Liver (tissue), 9 donors: Measurements from ENCODE around the gene PIKFYVE. TPM values are rescaled to one million over a fixed set of nuclear protein-coding genes. Genes with fewer than 3 reads are reported as not detected.

Experiments
- DNase-seq: peaks from one replicate; pipeline ENCODE4 v3.0.0-alpha.2; 2017; ENCODE audit warnings: low spot score
- H3K27ac ChIP-seq, 2 donors: one replicate each; pipeline ENCODE4 v1.7.0; 2013; ENCODE audit warnings: inconsistent platforms in 2 of 2, low read length in 2 of 2, control low read depth in 1 of 2, low read depth in 1 of 2, mild to moderate bottlenecking in 1 of 2
- H3K27me3 ChIP-seq, 4 donors: one replicate each; pipeline versions ENCODE4 v1.6.1 to v1.7.0; 2013; ENCODE audit warnings: low read length in 3 of 4, inconsistent platforms in 1 of 4, mild to moderate bottlenecking in 1 of 4, moderate library complexity in 1 of 4; ENCODE audit not compliant: control insufficient read depth in 4 of 4, insufficient read depth in 4 of 4
- H3K36me3 ChIP-seq, 4 donors: one replicate each; pipeline versions ENCODE4 v1.6.1 to v1.7.0; 2013; ENCODE audit warnings: low read length in 3 of 4, mild to moderate bottlenecking in 3 of 4, low read depth in 1 of 4, moderate library complexity in 1 of 4; ENCODE audit not compliant: control insufficient read depth in 4 of 4, insufficient read depth in 3 of 4
- H3K4me1 ChIP-seq, 4 donors: one replicate each; pipeline versions ENCODE4 v1.6.1 to v1.7.0; 2013; ENCODE audit warnings: low read length in 3 of 4, mild to moderate bottlenecking in 3 of 4, moderate library complexity in 1 of 4; ENCODE audit not compliant: control insufficient read depth in 4 of 4, insufficient read depth in 4 of 4
- H3K4me3 ChIP-seq, 3 donors: one replicate each; pipeline versions ENCODE4 v1.6.1 to v1.7.0; 2013; ENCODE audit warnings: low read length in 3 of 3, control low read depth in 1 of 3, low read depth in 1 of 3, mild to moderate bottlenecking in 1 of 3
- H3K9ac ChIP-seq, 2 donors: one replicate each; pipeline ENCODE4 v1.7.0; 2013; ENCODE audit warnings: low read length in 2 of 2, mild to moderate bottlenecking in 2 of 2, moderate library complexity in 2 of 2, control low read depth in 1 of 2, low read depth in 1 of 2
- H3K9me3 ChIP-seq, 4 donors: one replicate each; pipeline versions ENCODE4 v1.6.1 to v1.7.0; 2013; ENCODE audit warnings: low read length in 3 of 4; ENCODE audit not compliant: control insufficient read depth in 4 of 4
- EGR1 ChIP-seq, 2 donors: IDR thresholded peaks; 2 replicates each; pipeline ENCODE4 v1.6.1; 2016 to 2018; ENCODE audit warnings: antibody characterized with exemption in 2 of 2, low read depth in 2 of 2
- FOXA1 ChIP-seq: IDR thresholded peaks from 2 replicates; pipeline ENCODE4 v1.6.1; 2016; ENCODE audit warnings: antibody characterized with exemption
- FOXA2 ChIP-seq: IDR thresholded peaks from 2 replicates; pipeline ENCODE4 v1.6.1; 2016; ENCODE audit warnings: antibody characterized with exemption
- GABPA ChIP-seq, 2 donors: IDR thresholded peaks in 1 of 2; conservative IDR thresholded peaks in 1 of 2; 2 replicates each; pipeline ENCODE4 v1.6.1; 2016; ENCODE audit warnings: antibody characterized with exemption in 2 of 2, mild to moderate bottlenecking in 1 of 2, moderate library complexity in 1 of 2
- HNF4A ChIP-seq, 2 donors: conservative IDR thresholded peaks; 2 replicates each; pipeline ENCODE4 v1.6.1; 2016; ENCODE audit warnings: antibody characterized with exemption in 2 of 2, mild to moderate bottlenecking in 2 of 2
- HNF4G ChIP-seq: IDR thresholded peaks from 2 replicates; pipeline ENCODE4 v1.6.1; 2016; ENCODE audit warnings: antibody characterized with exemption
- JUND ChIP-seq, 2 donors: IDR thresholded peaks; 2 replicates each; pipeline ENCODE4 v1.6.1; 2016; ENCODE audit warnings: antibody characterized with exemption in 2 of 2
- NR2F2 ChIP-seq: IDR thresholded peaks from 2 replicates; pipeline ENCODE4 v1.6.1; 2016; ENCODE audit warnings: antibody characterized with exemption
- RAD21 ChIP-seq, 2 donors: IDR thresholded peaks; 2 replicates each; pipeline ENCODE4 v1.6.1; 2016; ENCODE audit warnings: antibody characterized with exemption in 2 of 2, mild to moderate bottlenecking in 2 of 2
- RXRA ChIP-seq, 2 donors: IDR thresholded peaks; 2 replicates each; pipeline ENCODE4 v1.6.1; 2017 to 2018; ENCODE audit warnings: antibody characterized with exemption in 2 of 2, mild to moderate bottlenecking in 1 of 2
- SP1 ChIP-seq: IDR thresholded peaks from 2 replicates; pipeline ENCODE4 v1.6.1; 2018; ENCODE audit warnings: antibody characterized with exemption, mild to moderate bottlenecking
- TAF1 ChIP-seq: conservative IDR thresholded peaks from 2 replicates; pipeline ENCODE4 v1.6.1; 2016; ENCODE audit warnings: antibody characterized with exemption, mild to moderate bottlenecking
- YY1 ChIP-seq: IDR thresholded peaks from 2 replicates; pipeline ENCODE4 v1.6.1; 2016; ENCODE audit warnings: antibody characterized with exemption, mild to moderate bottlenecking
- WGBS: extraction: QIAGEN DNeasy Blood & Tissue Kit; methylation state at CpG from one replicate; pipeline ENCODE4 v1.1.7; 2013; 5-methylcytosine and 5-hydroxymethylcytosine counted together
- polyA plus RNA-seq, 2 donors: library from polyadenylated mRNA; stranded (reverse) in 1 of 2; unstranded in 1 of 2; fragments of 200-250 nt in 1 of 2; fragments of >200 nt in 1 of 2; fragmentation: Nextera tagmentation in 1 of 2; extraction: Ambion mirVana in 1 of 2; gene quantifications; one replicate each; pipeline versions ENCODE4 v1.2.1 to v1.2.3, GENCODE V29; 2013 to 2015
- total RNA-seq, 2 donors: library from RNA; depleted of rRNA; stranded (reverse); fragments of >200 nt; gene quantifications; one replicate each; pipeline ENCODE4 v1.2.3, GENCODE V29; 2014
- TF ChIP-seq, protein P1 (sequence below): IDR thresholded peaks from 2 replicates; pipeline ENCODE4 v1.6.1; 2016; ENCODE audit warnings: antibody characterized with exemption
- TF ChIP-seq, protein P2 (sequence below): IDR thresholded peaks from 2 replicates; pipeline ENCODE4 v1.6.1; 2016; ENCODE audit warnings: antibody characterized with exemption
- TF ChIP-seq, protein P3 (sequence below): fragments of 150-350 bp; IDR thresholded peaks from 2 replicates; pipeline ENCODE4 v1.5.1; 2017; ENCODE audit warnings: improper control_type of control experiment, low read depth, low read length; ENCODE audit not compliant: missing input control
- TF ChIP-seq, protein P4 (sequence below): IDR thresholded peaks from 2 replicates; pipeline ENCODE4 v1.6.1; 2016; ENCODE audit warnings: antibody characterized with exemption
- TF ChIP-seq, protein P5 (sequence below): IDR thresholded peaks from 2 replicates; pipeline ENCODE4 v1.6.1; 2016; ENCODE audit warnings: antibody characterized with exemption, mild to moderate bottlenecking
- donor health status: healthy.
- donor health status: healthy.
- donor health status: healthy.
- donor health status: healthy.
- donor health status: healthy.

PIKFYVE gene
- total and polyA plus RNA-seq, 4 donors: 3.5 to 23.1 (median 9.1) TPM

DNA sequence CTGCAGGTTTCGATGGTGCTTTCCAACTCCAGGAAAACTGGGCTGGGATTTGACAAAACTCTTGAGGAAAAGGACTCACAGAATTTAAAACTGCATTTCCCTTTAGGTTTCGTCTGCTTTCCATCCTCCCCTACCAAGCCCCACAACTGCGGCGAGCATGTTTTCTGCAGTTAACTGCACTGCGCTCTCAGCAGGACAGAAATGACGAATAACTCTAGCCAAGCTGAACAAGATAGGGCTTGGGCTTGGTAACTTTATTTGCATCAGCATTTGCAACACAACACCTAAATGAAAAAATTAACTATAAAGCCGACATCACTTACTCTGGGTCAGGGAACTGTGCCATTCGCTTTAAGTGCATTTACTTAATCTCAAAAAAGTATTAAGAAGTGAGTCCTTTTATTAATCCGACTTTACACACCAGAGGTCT, 669 bp upstream of the PIKFYVE start:
- DNase-seq: no peak
- no peaks in the 10 kb centered on the region for H3K9me3 ChIP-seq
- peaks cover 9 to 23% (median 21%) of the 10 kb centered on the region in 4 donors for H3K4me1 ChIP-seq
- H3K27ac ChIP-seq: peak overlapping the region; percentile 84 to 95
- H3K36me3 ChIP-seq: no peaks in the 10 kb centered on the region
- H3K27me3 ChIP-seq: no peaks in the 10 kb centered on the region
- WGBS: 21% methylated on average over 9 of the region's 9 CpGs
- no peak for TF ChIP-seq HNF4A (conservative IDR thresholded peaks at IDR 0.05)
- TF ChIP-seq GABPA (IDR thresholded peaks at IDR 0.05 in 1 of 2, conservative IDR thresholded peaks at IDR 0.05 in 1 of 2): peak in 1 of 2 donors; percentile 25
- TF ChIP-seq, protein P1, sequence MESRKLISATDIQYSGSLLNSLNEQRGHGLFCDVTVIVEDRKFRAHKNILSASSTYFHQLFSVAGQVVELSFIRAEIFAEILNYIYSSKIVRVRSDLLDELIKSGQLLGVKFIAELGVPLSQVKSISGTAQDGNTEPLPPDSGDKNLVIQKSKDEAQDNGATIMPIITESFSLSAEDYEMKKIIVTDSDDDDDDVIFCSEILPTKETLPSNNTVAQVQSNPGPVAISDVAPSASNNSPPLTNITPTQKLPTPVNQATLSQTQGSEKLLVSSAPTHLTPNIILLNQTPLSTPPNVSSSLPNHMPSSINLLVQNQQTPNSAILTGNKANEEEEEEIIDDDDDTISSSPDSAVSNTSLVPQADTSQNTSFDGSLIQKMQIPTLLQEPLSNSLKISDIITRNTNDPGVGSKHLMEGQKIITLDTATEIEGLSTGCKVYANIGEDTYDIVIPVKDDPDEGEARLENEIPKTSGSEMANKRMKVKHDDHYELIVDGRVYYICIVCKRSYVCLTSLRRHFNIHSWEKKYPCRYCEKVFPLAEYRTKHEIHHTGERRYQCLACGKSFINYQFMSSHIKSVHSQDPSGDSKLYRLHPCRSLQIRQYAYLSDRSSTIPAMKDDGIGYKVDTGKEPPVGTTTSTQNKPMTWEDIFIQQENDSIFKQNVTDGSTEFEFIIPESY: no peak
- H3K9ac ChIP-seq: peak overlapping the region; percentile 13 to 81
- H3K4me3 ChIP-seq: peak overlapping the region; percentile 50 to 88 (median 86)

DNA sequence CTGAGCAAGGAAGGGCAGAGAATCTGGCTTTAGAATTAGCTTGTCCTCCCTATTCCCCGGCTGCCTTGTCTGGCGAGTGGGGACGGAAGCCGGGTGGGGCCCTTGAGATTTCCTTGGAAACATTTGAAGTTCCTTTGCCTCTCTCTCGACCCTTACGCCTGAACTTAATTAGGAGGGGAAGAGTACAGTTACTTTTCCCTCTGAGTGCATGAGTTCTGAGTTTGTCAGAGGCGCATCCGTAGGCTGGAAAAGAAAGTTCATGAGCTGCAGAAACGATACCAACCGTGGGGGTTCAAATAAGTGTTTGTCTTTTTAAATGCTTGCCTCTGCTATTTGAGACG, 468 bp downstream of the PIKFYVE start:
- Histone ChIP-seq H3K36me3 (peaks cover 0 to 2% (median 0%) of the 10 kb centered on the region in 4 donors), H3K27me3 (no peaks in the 10 kb centered on the region), H3K4me3 (peak overlapping the region; percentile 73 to 88 (median 86)), H3K9ac (peak overlapping the region; percentile 57 to 85), H3K4me1 (peaks cover 9 to 23% (median 21%) of the 10 kb centered on the region in 4 donors), H3K27ac (peak overlapping the region; percentile 84 to 95), H3K9me3 (no peaks in the 10 kb centered on the region)
- no peak for DNase-seq
- 0% methylated on average over 11 of the region's 11 CpGs for WGBS
- no peak for TF ChIP-seq RAD21 (IDR thresholded peaks at IDR 0.05)
- TF ChIP-seq, protein P2, sequence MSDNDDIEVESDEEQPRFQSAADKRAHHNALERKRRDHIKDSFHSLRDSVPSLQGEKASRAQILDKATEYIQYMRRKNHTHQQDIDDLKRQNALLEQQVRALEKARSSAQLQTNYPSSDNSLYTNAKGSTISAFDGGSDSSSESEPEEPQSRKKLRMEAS: no peak
- TF ChIP-seq, protein P3, sequence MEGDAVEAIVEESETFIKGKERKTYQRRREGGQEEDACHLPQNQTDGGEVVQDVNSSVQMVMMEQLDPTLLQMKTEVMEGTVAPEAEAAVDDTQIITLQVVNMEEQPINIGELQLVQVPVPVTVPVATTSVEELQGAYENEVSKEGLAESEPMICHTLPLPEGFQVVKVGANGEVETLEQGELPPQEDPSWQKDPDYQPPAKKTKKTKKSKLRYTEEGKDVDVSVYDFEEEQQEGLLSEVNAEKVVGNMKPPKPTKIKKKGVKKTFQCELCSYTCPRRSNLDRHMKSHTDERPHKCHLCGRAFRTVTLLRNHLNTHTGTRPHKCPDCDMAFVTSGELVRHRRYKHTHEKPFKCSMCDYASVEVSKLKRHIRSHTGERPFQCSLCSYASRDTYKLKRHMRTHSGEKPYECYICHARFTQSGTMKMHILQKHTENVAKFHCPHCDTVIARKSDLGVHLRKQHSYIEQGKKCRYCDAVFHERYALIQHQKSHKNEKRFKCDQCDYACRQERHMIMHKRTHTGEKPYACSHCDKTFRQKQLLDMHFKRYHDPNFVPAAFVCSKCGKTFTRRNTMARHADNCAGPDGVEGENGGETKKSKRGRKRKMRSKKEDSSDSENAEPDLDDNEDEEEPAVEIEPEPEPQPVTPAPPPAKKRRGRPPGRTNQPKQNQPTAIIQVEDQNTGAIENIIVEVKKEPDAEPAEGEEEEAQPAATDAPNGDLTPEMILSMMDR: no peak
- no peak for TF ChIP-seq FOXA2
- TF ChIP-seq JUND (IDR thresholded peaks at IDR 0.05): no peak
- TF ChIP-seq, protein P4, sequence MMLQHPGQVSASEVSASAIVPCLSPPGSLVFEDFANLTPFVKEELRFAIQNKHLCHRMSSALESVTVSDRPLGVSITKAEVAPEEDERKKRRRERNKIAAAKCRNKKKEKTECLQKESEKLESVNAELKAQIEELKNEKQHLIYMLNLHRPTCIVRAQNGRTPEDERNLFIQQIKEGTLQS: no peak
- TF ChIP-seq NR2F2: no peak
- TF ChIP-seq HNF4G: no peak
- TF ChIP-seq, protein P1: no peak
- no peak for TF ChIP-seq FOXA1
- no peak for TF ChIP-seq SP1
- TF ChIP-seq, protein P5, sequence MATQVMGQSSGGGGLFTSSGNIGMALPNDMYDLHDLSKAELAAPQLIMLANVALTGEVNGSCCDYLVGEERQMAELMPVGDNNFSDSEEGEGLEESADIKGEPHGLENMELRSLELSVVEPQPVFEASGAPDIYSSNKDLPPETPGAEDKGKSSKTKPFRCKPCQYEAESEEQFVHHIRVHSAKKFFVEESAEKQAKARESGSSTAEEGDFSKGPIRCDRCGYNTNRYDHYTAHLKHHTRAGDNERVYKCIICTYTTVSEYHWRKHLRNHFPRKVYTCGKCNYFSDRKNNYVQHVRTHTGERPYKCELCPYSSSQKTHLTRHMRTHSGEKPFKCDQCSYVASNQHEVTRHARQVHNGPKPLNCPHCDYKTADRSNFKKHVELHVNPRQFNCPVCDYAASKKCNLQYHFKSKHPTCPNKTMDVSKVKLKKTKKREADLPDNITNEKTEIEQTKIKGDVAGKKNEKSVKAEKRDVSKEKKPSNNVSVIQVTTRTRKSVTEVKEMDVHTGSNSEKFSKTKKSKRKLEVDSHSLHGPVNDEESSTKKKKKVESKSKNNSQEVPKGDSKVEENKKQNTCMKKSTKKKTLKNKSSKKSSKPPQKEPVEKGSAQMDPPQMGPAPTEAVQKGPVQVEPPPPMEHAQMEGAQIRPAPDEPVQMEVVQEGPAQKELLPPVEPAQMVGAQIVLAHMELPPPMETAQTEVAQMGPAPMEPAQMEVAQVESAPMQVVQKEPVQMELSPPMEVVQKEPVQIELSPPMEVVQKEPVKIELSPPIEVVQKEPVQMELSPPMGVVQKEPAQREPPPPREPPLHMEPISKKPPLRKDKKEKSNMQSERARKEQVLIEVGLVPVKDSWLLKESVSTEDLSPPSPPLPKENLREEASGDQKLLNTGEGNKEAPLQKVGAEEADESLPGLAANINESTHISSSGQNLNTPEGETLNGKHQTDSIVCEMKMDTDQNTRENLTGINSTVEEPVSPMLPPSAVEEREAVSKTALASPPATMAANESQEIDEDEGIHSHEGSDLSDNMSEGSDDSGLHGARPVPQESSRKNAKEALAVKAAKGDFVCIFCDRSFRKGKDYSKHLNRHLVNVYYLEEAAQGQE: no peak
- TF ChIP-seq RXRA (IDR thresholded peaks at IDR 0.05): no peak
- TF ChIP-seq TAF1: no peak
- no peak for TF ChIP-seq YY1
- TF ChIP-seq GABPA (IDR thresholded peaks at IDR 0.05 in 1 of 2, conservative IDR thresholded peaks at IDR 0.05 in 1 of 2): no peak
- TF ChIP-seq EGR1 (IDR thresholded peaks at IDR 0.05; ENCODE audit: low read depth in 2 of 2): no peak
- no peak for TF ChIP-seq HNF4A (conservative IDR thresholded peaks at IDR 0.05)
